Astrocyte (in vitro differentiated cells and primary cell): ENCODE data around the gene EGF. TPM values are rescaled to one million over a fixed set of nuclear protein-coding genes. Genes with fewer than 3 reads are reported as not detected.

Source experiments
- DNase-seq: peaks from one replicate; pipeline ENCODE4 v3.0.0-alpha.2; 2010; ENCODE audit warnings: low read depth
- FAIRE-seq: peaks from 2 replicates; lab custom pipeline; 2011; peaks lifted over from hg19 to GRCh38; lab: Jason Lieb, UNC
- H2AFZ ChIP-seq: 2 replicates; pipeline ENCODE4 v1.6.0; 2012; ENCODE audit warnings: low read depth, low read length, inconsistent platforms
- H3K27ac ChIP-seq: 2 replicates; pipeline ENCODE4 v1.5.1; 2011; ENCODE audit warnings: low read depth, low read length, inconsistent platforms
- H3K27me3 ChIP-seq: 2 replicates; pipeline ENCODE4 v1.6.0; 2011; ENCODE audit warnings: low read length, inconsistent platforms; ENCODE audit not compliant: insufficient read depth
- H3K36me3 ChIP-seq: 2 replicates; pipeline ENCODE4 v1.5.1; 2011; ENCODE audit warnings: low read length, inconsistent platforms; ENCODE audit not compliant: insufficient read depth
- H3K4me1 ChIP-seq: 2 replicates; pipeline ENCODE4 v1.5.1; 2011; ENCODE audit warnings: low read length, inconsistent platforms; ENCODE audit not compliant: insufficient read depth
- H3K4me2 ChIP-seq: 2 replicates; pipeline ENCODE4 v1.6.0; 2012; ENCODE audit warnings: low read length, inconsistent platforms
- H3K4me3 ChIP-seq: 2 replicates; pipeline ENCODE4 v1.5.1; 2011; ENCODE audit warnings: low read depth, mild to moderate bottlenecking, low read length, inconsistent platforms; ENCODE audit not compliant: insufficient read depth
- H3K79me2 ChIP-seq: 2 replicates; pipeline ENCODE4 v1.6.0; 2012; ENCODE audit warnings: mild to moderate bottlenecking, low read length, inconsistent platforms; ENCODE audit not compliant: insufficient read depth
- H3K9ac ChIP-seq: 2 replicates; pipeline ENCODE4 v1.6.0; 2012; ENCODE audit warnings: mild to moderate bottlenecking, low read length, inconsistent platforms
- H3K9me3 ChIP-seq: 2 replicates; pipeline ENCODE4 v1.5.1; 2012; ENCODE audit warnings: low read depth, mild to moderate bottlenecking, low read length, inconsistent platforms; ENCODE audit not compliant: insufficient read depth
- H4K20me1 ChIP-seq: 2 replicates; pipeline ENCODE4 v1.6.0; 2012; ENCODE audit warnings: low read length, inconsistent platforms; ENCODE audit not compliant: insufficient read depth
- H3K27ac Mint-ChIP-seq: one replicate; pipeline ENCODE4 v1.8.0; 2021; ENCODE audit warnings: mild to moderate bottlenecking, mixed read lengths; ENCODE audit not compliant: unreplicated experiment
- H3K27me3 Mint-ChIP-seq: one replicate; pipeline ENCODE4 v1.8.0; 2021; ENCODE audit warnings: low read depth, mixed read lengths; ENCODE audit not compliant: unreplicated experiment
- H3K36me3 Mint-ChIP-seq: one replicate; pipeline ENCODE4 v1.8.0; 2021; ENCODE audit warnings: low read depth, mixed read lengths; ENCODE audit not compliant: unreplicated experiment
- H3K4me1 Mint-ChIP-seq: one replicate; pipeline ENCODE4 v1.8.0; 2021; ENCODE audit warnings: low read depth, mixed read lengths; ENCODE audit not compliant: unreplicated experiment
- H3K4me3 Mint-ChIP-seq: one replicate; pipeline ENCODE4 v1.8.0; 2021; ENCODE audit warnings: mild to moderate bottlenecking, moderate library complexity, mixed read lengths; ENCODE audit not compliant: unreplicated experiment
- H3K9me3 Mint-ChIP-seq: one replicate; pipeline ENCODE4 v1.8.0; 2021; ENCODE audit warnings: mild to moderate bottlenecking, mixed read lengths; ENCODE audit not compliant: unreplicated experiment
- CTCF ChIP-seq: IDR thresholded peaks from 2 replicates; pipeline ENCODE4 v1.5.1; 2011; ENCODE audit warnings: low read depth, mild to moderate bottlenecking, inconsistent platforms, low read length, moderate library complexity; ENCODE audit not compliant: insufficient read depth
- EZH2 ChIP-seq: IDR thresholded peaks from 2 replicates; pipeline ENCODE4 v1.6.1; 2012; ENCODE audit warnings: mild to moderate bottlenecking, low read length, inconsistent platforms; ENCODE audit not compliant: insufficient read depth
- total RNA-seq: library from RNA; stranded (reverse); gene quantifications from 2 replicates; pipeline ENCODE4 v1.2.1, GENCODE V29; 2021

The EGF gene
- total RNA-seq, 1 donor from 2014 or later, result 22.9 TPM

- Mint-ChIP-seq H3K27ac (no peak overlapping the region), H3K9me3 (no peaks in the 10 kb centered on the region), H3K27me3 (no peaks in the 10 kb centered on the region), H3K4me3 (no peak overlapping the region), H3K4me1 (peaks cover 5% of the 10 kb centered on the region), H3K36me3 (no peaks in the 10 kb centered on the region)
- TF ChIP-seq CTCF (no peak), EZH2 (no peak)
- Histone ChIP-seq H3K9me3 (no peaks in the 10 kb centered on the region), H3K36me3 (no peaks in the 10 kb centered on the region), H3K9ac (no peak overlapping the region), H3K27ac (no peak overlapping the region), H3K4me2 (no peak overlapping the region), H4K20me1 (no peaks in the 10 kb centered on the region), H3K4me3 (no peak overlapping the region), H2AFZ (no peak overlapping the region), H3K27me3 (no peaks in the 10 kb centered on the region), H3K4me1 (no peaks in the 10 kb centered on the region), H3K79me2 (no peaks in the 10 kb centered on the region)
- FAIRE-seq (no peak), DNase-seq (no peak)
These were observed 44.5 kb downstream of the EGF start for GRCh38 chr4:109957227-109957626.

- Histone ChIP-seq H3K4me1 (no peaks in the 10 kb centered on the region), H3K9me3 (no peaks in the 10 kb centered on the region), H3K4me3 (no peak overlapping the region), H2AFZ (no peak overlapping the region), H3K27me3 (no peaks in the 10 kb centered on the region), H3K79me2 (no peaks in the 10 kb centered on the region), H3K9ac (no peak overlapping the region), H3K36me3 (no peaks in the 10 kb centered on the region), H4K20me1 (no peaks in the 10 kb centered on the region), H3K27ac (no peak overlapping the region), H3K4me2 (no peak overlapping the region)
- Mint-ChIP-seq H3K4me1 (no peaks in the 10 kb centered on the region), H3K9me3 (no peaks in the 10 kb centered on the region), H3K27me3 (no peaks in the 10 kb centered on the region), H3K36me3 (no peaks in the 10 kb centered on the region), H3K27ac (no peak overlapping the region), H3K4me3 (no peak overlapping the region)
- DNase-seq (no peak), FAIRE-seq (no peak)
- TF ChIP-seq CTCF (no peak), EZH2 (no peak)
These were observed 46.5 kb downstream of the EGF start for GRCh38 chr4:109959195-109959594.

- Mint-ChIP-seq H3K9me3 (no peaks in the 10 kb centered on the region), H3K4me1 (peaks cover 10% of the 10 kb centered on the region), H3K27me3 (no peaks in the 10 kb centered on the region), H3K36me3 (no peaks in the 10 kb centered on the region), H3K27ac (no peak overlapping the region), H3K4me3 (no peak overlapping the region)
- Histone ChIP-seq H3K9ac (no peak overlapping the region), H3K9me3 (no peaks in the 10 kb centered on the region), H3K4me2 (no peak overlapping the region), H3K27me3 (no peaks in the 10 kb centered on the region), H2AFZ (no peak overlapping the region), H3K79me2 (no peaks in the 10 kb centered on the region), H3K36me3 (no peaks in the 10 kb centered on the region), H3K4me1 (peaks cover 2% of the 10 kb centered on the region), H3K4me3 (no peak overlapping the region), H4K20me1 (no peaks in the 10 kb centered on the region), H3K27ac (no peak overlapping the region)
- TF ChIP-seq CTCF, result no peak
- TF ChIP-seq EZH2, result no peak
- no peak for FAIRE-seq
- no peak for DNase-seq
These were observed 49.7 kb downstream of the EGF start for GRCh38 chr4:109962401-109962800.
